H4 (cell line): ENCODE results near the gene SUSD3. TPM values are rescaled to one million over a fixed set of nuclear protein-coding genes. Genes with fewer than 3 reads are reported as not detected.

Experiments
- DNase-seq: peaks from one replicate; pipeline ENCODE4 v3.0.0-alpha.2; 2015; ENCODE audit warnings: low spot score
- total RNA-seq: library from RNA; depleted of rRNA; stranded (reverse); fragments of >200 nt; shearing (Covaris generic); gene quantifications from 2 replicates; pipeline ENCODE4 v1.2.3, GENCODE V29; 2014

The SUSD3 gene
- total RNA-seq, 1 experiment from 2014 or later, result not detected

DNA sequence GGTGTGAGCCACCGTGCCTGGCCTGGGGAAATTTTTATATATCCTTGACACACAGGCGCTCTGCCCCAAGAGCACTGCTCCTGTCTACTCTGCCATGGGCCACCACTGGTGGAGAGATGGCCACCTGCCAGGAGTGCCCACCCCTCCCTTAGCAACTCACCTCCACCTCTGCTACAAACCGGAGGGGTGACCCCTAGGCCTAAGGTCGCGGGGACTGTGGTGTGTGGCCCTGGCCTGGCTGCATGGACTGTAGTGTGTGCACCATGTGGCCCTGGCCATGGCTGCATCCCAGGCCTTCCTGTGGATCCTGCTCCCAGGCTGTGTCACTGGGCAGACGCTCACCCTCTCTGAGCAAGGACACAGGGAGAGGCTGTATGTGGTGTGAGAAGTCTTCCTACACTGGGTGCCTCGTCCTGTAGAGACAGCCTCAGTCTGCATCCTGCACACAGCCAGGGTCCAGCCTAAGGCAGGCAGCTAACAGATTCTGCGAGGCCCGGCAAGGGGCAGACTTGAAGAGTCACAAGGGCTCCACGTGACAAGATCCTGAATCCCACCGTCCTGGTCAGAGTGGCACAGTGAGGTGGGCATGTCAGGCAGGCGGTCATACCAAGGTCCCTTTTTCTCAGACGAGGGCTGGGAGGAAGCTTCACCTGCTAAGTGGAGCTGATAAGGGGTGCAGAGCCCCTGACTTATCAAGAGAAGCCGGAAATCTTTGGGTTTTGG lies 65.2 kb downstream of the SUSD3 start:
- DNase-seq, result no peak

DNA sequence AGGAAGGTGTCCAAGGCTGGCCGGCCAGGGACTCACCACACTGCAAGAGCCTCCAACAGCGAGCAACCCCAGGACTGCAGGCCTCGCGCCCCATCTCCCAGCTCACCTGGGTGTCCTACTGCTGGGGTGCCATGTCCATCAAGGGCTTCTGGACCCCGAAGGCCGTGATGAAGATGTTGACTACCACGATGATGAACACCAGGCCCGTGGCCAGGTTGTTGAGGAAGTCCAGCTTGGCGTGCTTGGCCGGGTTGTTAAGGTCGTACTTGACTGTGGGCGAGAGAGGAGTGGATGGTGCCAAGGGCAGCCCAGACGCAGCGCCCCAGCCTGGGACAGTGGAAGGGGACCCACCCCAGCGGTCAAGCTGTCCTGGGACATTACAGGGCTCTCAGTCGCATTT lies 66.3 kb downstream of the SUSD3 start:
- no peak for DNase-seq

DNA sequence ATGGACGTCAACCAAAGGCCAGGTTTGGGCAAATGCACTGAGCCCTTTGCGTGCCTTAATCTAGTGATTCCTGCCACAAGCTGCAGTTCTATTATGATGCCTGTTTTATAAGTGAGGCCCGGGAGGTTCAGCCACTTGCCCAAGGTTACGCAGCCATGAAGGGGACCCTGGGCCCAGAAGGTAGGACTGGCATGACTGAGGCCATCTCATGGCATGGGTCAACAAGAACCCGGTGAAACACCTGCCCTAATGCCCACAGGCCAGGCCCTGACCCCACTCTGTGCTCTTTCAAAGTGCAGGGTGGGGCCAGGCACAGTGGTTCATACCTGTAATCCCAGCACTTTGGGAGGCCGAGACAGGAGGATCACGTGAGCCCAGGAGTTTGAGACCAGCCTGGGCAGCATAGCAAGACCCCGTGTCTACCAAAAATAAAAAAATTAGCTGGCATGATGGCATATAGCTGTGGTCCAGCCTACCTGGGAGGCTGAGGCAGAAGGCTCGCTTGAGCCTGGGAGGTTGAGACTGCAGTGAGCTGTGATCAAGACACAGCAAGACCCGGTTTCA lies 66.9 kb downstream of the SUSD3 start:
- DNase-seq, result no peak

DNA sequence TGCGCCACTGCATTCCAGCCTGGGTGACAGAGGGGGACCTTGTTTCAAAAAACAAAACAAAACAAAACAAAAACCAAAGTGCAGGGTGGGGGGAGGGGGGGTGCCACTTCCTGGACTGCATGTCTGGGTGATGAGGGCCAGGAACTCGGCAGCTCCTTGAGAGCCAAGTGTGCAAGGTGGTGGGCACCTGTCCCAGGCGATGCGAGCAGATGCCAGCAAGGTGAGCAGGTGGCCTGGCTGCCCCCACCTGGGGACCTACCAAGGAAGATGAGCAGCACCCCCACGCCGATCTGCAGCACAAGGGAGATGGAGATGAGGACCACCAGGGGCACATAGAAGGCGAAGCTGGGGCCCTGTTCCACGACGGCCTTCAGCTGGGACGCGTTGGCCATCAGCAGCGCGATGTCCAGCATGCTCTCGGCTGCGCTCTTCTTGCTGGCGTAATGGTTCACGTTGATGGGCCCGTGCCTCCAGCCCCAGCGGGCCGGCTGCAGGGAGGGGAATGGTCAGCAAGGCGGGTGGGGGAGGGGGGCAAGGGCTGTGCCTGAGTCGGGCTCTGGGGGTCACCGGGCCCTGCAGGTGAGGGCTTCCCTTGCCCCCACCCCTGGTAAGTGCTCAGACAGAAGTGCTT lies 67.8 kb downstream of the SUSD3 start:
- DNase-seq, result no peak

DNA sequence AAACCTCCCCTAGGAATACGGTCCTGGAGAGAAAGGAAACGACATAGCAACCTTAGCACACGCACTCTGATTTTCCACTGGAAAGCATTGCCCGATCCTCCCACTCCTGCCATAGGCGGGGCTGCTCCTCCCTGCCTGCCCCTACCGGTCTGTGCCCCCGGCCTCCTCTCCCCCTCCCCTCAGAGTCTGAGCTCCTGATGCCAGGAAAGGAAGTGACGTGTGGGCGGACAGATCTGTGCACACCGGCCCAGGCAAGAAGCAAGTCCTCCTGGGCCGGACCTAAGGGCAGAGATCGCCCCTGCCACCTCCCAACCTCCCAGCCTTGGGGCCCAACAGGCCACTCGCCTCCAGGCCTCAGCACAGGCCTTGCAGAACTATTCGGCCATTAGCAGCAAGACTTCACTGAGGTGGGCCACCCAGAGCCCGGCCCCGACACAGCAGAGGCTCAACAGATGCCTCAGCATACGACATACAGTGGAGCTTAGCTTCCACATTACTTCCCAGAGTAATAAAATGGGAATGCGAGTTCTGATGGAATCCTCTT lies 68.4 kb downstream of the SUSD3 start:
- DNase-seq, result no peak

DNA sequence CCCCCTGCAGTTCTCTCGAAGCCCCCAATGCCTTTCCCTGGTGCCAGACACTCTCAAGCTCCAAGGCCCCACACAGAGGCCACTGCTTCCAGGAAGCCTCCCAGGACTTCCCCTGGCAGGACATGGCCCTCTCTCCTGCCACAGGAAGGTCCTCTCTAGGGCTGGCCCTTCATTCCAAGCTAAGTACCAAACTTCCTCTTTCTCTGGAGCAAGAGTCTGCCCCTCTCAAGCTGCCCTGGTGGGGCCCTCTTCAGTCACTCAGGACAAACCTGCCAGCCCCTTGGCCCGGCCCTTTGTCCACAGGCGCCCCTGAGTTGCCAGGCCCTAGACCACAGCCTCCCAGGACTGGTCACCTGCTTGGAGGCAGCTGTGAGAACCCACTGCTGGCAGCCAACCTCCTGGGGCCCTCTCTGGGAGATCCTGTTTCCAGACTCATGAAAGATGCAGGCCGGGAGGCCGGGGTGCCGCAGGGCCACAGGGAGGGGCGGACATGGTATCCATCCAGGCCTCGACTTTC lies 69.0 kb downstream of the SUSD3 start:
- DNase-seq, result no peak

DNA sequence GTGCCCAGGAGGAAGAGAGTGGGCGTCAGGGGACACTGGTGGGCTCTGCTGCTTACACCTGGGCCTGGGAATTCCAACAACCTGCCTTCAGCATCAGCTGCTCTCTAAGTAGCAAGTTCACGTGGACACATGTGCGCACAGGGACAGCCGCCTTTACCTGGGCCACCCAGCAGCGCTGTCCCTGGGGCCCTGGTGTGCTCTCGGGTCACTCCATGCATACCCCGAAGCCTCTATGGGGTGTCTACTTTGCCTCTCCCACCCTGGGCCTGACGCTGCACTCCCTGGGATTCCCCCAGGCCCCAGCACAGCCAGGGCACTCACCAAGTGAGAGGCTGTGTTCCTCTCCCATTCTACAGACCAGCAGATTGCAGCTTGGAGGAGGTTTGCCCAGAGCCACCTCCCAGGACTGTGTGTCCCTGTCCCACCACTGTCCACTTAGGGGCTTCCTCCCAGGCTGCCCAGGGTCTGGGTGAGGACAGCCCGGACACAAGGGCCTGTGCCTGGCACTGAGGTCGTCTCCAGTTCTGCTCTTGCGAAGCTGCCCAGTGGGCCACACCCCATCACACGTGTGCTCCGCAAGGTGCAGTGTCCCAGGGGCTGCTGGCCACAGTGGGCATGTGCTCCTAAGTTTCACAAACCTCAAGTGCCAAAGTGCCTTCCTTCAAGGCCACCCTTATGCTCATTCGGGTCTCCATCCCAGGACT lies 69.7 kb downstream of the SUSD3 start:
- no peak for DNase-seq

DNA sequence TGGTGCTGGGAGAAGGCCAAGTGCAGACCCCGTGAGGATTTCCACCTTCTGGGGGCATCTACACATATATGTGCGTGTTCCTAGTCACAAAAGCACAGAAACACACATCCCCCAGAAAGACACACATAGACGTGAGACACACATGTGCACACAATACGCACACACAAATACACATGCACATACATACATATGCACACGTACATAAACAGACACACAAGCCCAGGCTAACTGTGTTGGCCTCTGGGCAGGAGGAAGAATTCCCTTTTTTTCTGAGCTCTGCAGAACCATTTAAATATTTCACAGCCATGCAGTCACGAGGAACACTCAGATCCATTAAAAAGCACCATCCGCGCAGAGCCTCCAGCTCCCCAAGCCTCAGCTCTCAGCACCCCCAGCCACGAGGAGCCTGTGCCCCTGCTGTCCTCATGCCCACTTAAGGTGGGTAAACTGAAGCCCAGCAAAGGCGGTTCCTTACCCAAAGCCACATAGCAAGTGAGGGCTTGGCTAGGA lies 70.3 kb downstream of the SUSD3 start:
- no peak for DNase-seq

DNA sequence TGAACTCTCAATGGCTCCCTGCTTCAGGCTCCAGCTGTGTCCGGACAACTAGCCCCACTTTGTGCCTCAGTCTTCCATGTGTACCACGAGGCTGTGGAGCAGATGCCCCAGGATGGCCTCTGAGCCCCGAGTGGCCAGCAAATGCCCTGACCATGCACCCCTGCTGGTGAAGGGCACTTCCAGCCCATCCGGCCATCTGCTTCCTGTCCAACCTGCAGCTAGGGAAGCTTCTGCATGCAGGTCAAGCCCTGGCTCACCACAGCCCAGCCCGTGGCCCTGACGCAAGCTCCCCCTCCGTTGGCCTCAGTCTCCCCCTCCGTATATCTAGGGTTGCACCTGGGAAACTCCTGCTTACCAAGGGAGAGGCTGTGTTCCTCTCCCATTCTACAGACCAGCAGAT lies 70.8 kb downstream of the SUSD3 start:
- no peak for DNase-seq

DNA sequence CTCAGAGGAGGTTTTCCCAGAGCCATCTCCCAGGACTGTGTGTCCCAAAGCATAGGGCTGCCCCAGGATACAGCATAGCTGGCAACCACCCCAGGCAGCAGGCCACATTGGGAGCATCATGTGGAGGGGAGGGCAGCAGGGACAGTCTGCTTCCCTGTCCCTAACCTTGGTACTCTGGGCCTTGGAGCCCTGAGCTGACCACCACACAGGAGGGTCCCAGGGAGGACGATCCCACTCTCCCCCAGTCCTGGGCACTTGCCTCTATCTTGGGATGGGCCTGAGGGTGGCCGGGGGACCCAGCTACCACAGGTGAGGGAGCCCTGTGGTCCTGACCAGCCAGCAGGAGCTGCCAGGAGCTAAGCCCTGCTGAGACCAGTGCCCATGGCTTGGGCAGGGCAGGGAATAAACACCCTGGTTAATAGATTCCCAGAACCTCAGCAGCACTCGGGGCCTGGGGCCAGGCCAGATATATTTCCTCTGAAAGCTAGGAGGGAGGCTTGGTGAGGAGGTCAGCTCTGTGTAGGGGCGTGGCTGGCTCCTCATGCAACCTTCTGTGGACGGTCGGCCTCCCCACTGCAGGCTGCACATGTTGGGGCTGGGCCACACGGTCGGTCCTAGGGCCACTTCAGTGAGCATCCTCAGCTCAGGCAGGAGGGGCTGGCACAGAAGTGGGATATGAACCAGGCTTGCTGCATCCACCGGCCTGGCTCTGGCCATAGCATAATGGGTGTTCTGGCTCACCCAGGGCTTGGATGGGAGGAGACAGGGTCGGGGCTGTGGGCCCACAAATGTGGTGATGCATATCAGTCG lies 71.4 kb downstream of the SUSD3 start:
- DNase-seq, result no peak

DNA sequence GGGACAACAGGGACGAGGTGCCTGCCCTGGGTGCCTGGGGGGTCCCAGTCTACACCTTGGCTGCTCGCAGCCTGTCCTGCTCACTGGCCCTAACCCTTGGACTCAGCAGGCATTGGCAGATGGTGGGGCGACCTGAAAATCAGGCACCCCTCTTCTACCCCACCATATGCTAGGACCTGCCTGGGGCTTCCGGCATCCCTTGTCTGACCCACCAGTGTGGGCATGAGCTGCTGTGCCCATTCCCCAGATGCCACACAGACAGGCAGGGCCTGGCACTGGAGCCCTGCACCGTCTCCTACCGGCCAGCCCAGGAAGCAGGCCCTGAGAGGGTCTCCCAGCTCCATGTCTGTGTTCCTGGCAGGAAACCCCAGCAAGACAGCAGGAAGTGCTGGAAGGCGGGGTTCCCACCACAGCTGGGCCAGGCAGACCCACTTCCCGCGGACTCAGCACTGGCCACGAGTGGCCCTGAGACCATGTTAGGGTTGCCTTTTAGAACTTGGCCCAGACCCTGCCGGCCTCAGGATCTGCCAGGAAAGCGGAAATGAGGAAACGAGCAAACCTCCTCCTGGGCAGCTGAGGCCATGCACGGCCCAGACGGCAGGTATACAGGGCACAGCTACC lies 72.5 kb downstream of the SUSD3 start:
- DNase-seq, result no peak

DNA sequence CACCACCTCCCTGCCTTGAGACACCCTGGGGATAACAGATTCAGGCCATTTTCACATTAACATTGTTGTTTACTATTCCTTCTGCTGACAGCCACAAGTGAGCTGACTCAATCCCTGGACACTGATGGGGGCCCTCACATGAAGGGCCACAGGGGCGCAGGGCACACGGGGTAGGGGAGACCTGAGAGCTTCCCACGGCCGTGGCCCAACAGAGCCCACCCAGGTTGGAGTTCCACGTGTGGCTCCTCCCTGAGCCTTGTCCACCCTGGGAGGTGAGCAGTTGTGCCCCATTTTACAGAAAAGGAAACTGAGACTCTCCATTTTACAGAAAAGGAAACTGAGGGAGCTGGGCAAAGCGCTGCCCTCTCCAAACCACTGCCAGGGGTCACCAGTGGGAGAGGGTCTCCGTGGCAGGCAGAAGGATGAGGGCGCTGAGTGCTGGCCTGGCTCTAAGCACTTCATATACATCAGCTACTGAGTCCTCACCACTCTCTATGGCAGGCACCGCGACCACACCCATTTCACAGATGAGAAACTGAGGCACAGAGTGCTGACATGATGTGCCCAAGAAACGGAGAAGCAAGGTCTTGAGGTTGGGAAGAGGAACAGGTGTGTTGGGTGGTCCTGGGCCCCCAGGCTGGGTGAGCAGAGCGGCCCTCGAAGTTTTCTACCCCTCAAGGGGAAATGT lies 73.2 kb downstream of the SUSD3 start:
- DNase-seq, result no peak

DNA sequence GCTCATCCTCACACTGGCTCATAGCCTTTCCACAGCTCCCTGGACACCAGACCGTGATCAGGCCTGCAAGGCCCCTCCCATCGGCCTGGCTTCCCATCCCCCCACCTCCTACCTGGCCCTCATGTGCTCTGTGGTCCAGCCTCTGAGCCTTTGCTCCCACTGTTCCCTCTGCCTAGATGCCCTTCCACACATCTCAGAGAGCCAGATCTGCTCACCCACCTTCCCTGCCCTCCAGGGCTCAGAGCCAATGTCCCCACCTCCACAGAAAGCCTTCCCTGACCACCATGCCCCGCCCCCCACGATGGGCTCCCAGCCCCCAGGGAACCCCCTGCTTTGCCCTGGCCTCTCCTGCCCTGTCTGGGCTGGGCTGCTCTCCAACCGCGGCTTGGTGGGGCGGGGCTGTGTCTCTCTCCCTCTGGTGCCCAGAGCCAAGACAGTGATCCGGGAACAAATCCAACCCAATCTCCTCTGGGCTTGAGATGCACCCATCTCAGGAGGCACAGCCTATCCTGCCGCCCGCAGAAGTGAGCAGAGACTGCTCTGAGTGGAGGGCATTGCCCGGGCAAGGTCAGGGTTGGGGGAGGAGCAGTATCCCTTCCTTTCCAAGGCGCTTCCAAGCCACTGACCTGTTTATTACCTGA lies 73.9 kb downstream of the SUSD3 start:
- peak; percentile 27 for DNase-seq

DNA sequence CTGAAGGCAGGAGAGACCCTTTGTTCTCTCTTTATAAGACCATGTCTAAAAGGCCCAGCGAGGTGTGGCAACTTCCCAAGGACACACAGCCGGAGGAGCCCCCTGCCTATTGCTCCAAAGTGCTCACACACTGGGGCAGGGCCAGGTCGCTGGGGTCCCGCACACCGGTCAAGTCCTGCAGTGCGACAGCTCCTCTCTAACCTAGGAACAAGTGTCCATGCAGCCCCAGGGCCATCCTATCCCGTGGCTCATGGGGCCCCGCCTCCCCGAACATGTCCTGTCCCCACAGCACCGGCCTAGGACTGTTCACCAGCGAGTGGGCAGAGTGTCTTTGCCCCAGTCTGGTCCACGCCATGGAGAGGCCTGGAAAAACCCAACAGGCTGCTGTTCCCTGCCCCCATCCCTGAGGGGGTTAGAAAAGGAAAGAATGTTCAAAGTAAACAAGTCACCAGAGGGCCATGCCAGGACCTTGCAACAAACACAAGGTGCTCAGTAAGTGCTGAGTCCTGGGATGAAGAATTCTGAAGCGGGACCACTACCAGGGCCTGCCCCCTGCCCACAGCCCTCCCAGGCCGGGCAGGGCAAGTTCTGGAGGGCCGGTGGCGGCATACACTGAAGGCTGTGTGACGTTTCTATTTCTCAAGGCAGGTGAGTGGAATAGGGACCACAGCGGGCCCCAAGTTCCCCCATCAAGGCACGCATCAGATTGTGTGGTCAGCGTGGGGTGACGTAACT lies 74.6 kb downstream of the SUSD3 start:
- peak; percentile 50 for DNase-seq

DNA sequence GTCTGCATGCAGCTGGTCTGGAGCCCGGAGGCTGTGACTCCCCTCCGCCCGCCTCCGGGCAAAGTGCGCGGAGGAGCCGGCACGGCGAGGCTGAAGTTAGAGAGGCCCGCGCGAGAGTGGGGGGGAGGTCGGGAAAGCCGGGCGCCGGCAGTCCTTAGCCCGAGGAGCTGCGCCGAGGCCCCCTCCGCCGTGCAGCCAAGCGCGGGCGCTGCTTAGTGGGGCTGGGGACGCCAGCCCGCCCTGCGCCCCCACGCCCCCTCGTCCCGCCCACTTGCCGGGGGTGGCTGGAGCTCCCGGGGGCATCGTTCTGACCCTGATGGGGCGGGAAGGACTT lies 75.1 kb downstream of the SUSD3 start:
- DNase-seq, result no peak

DNA sequence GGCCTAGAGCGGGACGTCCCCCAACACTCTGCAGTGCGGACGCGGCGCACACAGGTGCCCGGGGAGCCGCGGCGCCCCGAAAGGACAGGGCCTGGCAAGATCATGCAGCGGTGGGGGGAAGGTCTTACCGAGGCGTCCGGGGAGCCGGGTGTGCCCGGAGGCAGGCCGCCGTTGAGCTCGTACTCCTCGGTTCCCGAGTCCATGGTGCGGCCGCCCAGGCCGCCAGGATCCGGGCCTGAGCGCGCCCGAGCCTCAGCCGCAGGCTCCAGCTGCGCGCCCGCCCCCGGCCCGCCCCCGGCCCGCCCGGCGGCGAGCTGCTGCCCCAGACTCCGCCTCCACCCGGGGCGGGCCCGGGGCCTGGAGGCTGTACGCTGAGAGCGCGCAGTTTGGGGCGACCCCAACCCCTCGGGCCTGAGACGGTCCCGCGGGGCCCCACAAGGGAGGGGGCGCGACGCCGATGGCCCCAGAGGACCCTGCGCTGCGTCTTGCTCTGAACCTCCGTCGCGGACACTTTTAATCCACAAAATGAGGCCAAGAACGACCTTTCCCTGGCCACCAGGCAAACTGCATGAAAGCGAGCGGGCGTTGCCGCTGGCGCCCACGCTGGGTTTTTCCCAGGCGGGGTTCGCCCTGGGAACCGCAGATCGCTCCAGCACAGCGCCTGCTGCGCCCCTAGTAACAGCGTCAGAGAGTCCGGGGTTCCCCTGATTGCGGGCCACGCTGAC lies 75.7 kb downstream of the SUSD3 start, which contains the start of gene NINJ1:
NINJ1 (minus strand) TSS at position 237 of the 725 bp plus-strand sequence; CDS start at position 203, 34 bp downstream.
- DNase-seq, result no peak
